Muscle of arm (tissue), 12 donors: Measurements from ENCODE around the gene ZFP36L1. TPM values are rescaled to one million over a fixed set of nuclear protein-coding genes. Genes with fewer than 3 reads are reported as not detected.
"Not testable (repeated sequence)": the region's sequence is repeated elsewhere in the genome, so short reads cannot be mapped to it uniquely, and the experiment has no call there.

Source experiments
- DNase-seq: peaks from one replicate; pipeline ENCODE4 v3.0.0-alpha.2; 2013
- polyA plus RNA-seq, 12 donors: library from polyadenylated mRNA; unstranded; fragments of 120-200 nt; gene quantifications; one replicate each; pipeline ENCODE4 v1.2.1, GENCODE V29; 2013; ENCODE audit not compliant: insufficient read length in 12 of 12

ZFP36L1 gene
- polyA plus RNA-seq, 12 donors: 156 to 487 (median 192) TPM

DNA sequence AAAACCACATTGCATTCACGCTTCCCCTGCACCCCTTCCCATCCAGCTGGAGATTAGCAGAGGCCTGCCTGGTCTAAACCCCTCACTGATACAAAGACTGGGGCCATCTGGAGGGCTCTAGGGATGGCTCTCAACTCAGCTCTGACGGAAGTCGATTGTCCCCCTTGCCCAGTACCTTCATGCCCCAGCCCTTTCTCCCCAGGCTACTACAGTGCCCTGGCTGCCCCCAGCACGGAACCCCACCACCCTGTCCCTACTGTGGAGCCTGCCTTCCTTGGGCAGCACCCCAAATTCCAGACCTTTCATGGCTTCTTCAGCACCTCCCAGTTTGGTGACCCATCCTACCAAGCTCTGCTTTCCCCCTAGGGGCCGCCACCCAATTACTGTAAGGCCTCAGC, 25.6 kb downstream of the ZFP36L1 start:
- no peak for DNase-seq

- DNase-seq: no peak
These were observed 26.3 kb downstream of the ZFP36L1 start for GRCh38 chr14:68766299-68767247.

DNA sequence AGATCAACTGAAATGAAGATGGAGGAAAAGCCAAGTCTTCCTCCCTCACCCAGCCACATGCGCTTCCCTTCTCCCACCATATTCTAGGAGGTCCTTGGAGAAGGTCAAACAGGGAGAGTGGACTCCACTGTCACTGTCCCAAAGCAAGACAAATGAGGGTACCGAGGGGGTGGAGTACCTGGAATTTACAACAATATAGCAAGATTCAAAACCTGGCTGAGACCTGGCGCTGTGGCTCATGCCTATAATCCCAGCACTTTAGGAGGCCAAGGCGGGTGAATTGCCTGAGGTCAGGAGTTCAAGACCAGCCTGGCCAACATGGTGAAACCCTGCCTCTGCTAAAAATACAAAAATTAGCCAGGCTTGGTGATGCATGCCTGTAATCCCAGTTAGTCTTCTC, 29.0 kb downstream of the ZFP36L1 start:
- DNase-seq: not testable (repeated sequence)

GRCh38 chr14:68762953-68763764, 29.7 kb downstream of the ZFP36L1 start:
- no peak for DNase-seq

DNA sequence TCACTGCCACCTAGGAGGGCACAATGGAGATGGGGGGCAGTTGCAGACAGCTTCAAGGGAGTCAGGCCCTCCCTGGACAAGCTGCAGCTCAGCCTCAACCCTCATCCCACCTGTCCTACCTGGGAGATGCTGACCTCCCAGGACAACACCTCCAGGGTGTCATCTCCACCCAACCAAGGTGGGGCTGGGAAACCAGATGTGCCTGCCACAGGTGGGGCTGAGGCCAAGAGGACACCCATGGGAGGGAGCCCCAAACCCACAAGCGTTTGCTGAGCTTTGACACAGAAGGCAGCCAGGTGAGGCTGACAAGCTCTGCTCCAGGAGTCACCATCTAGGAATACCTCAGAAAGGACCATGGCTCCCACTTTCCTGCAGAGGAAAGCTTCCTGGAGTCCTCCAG, 31.5 kb downstream of the ZFP36L1 start:
- no peak for DNase-seq

DNA sequence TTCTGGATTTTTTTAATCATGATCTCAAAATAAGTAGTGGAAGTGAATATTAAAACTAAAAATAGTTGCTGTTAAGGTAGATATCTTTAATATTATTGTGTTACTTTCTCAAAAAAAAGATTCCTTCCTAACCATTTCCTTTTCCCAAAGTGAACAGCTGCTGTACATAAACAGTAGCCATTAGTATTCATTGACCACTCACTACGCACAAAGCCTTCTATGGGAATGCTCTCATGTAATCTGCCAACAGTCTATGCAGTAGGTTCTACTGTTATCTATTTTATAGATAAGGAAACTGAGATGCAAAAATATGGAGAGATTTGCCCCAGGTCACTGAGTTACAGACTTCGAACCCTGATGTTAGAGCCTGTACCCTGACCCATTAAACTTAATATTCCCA, 32.1 kb downstream of the ZFP36L1 start:
- no peak for DNase-seq

GRCh38 chr14:68759937-68760336, 32.9 kb downstream of the ZFP36L1 start:
- DNase-seq: no peak

DNA sequence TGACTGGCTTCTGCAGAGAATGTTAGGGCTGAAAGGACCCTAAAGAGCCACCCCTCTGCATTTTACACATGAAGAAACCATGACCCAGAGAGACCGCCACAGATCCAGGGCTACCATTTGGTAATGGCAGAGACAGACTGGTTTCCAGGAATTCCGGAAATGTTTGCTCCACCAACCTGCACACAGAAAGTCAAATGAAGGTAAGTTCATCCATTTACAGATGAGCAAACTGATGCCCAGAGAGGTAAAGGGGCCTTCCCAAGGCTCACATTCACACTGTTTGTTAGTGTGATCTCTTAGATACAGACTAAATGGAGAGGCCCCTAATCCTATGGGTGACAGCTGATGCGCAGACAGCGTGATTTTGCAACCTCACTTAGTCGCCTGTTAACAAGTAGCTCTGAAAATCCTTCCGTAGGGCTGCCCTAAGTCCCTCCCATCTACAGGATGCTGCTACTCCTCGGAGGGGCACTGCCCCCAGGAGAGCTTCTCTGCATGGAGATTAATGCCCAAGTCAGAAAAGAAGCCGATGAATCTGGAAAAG, 33.8 kb downstream of the ZFP36L1 start:
- no peak for DNase-seq

DNA sequence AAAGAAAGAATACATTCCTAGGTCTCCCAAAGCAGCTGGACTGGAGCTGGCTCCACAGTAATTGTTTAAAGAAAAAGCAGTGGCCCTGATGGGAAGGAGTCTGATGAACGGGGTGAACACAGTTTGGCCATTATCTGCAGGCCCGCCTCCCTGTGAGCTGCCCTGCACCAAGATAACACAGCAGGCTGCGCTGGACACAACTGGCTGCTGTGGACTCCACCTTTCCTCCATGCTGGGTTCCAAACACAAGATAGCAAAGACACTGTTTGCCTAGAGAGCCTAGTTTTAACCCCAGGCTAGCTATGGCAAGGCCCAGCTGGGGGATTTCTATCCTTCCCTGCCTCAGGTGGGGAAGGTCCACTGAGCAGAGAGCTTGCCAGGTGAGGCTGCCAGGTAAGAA, 34.6 kb downstream of the ZFP36L1 start:
- DNase-seq: no peak

DNA sequence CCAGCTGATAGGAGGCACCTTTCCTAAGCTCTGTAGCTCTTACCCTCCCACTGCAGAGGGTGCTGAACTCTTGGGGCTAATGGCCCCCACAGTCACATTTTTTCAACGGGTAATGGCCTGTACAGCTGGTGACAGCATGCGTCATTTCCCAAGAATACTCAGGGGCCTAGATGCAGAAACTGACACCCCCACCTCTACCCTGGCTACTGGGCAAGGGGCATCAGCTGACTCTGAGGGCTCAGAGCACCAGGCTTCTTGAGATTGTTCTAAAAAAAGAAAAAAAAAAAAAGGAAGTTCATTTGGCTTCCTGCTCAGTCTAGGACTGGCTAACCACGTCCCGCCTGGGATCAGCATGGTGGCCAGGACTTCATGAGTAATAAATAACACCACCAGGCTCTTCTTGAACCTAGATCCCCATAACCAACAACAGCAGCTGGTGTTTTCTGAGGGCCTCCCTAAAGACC, 35.2 kb downstream of the ZFP36L1 start:
- no peak for DNase-seq

- DNase-seq: no peak
These were observed 36.1 kb downstream of the ZFP36L1 start for GRCh38 chr14:68756734-68757133.

DNA sequence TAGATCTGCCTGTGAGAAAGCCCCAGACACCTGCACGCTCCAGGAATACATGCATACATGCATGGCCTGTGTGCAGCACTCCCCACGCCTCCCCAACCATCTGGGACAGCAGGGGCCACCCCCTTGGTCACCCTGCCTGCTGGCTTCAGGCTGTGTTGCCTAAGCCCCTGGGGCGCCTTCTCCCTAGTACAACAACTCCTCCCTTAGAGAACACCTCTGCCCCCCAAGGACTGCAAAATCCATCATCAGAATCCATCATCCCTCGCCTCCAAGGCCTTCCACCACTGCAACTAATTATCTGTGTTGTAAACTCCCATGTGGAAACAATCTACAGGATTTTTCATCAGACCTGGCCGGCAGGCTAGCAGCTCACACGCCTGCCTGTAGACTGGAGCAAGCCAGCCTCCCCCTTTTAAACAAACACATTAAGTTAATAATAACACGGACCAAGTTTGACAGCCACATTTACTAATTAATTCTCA, 36.8 kb downstream of the ZFP36L1 start:
- no peak for DNase-seq

DNA sequence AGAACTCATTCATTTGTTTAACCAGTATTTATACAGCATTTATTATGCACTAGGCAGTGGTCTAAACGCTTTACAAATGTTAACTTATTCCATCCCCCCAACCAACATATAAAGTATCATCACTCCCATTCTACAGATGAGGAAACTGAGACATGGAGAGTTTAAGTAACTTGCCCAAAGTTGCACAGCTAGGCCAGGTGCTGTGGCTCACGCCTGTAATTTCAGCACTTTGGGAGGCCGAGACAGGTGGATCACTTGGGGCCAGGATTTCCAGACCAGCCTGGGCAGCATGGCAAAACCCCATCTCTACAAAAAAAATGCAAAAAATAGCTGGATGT, 37.9 kb downstream of the ZFP36L1 start:
- no peak for DNase-seq

DNA sequence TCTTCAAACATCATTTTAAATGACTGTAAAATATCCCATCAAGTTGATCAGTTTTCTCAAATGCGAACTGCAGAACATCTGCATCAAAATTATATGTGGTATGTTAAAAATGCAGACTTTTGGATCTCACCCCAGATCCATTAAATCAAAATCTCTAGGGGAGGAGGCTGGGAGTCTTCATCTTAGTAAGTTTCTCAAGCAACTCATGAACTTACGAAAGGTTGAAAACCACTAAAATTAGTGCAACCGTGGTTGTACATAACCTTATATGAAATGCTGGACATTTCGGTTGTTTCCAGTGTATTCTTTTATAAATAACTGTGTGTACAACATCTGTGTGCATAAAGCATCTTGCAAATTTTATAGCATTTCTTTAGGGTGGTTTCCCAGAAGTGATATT, 39.2 kb downstream of the ZFP36L1 start:
- peak; percentile 69 for DNase-seq

- no peak for DNase-seq
These were observed 40.4 kb downstream of the ZFP36L1 start for GRCh38 chr14:68752271-68753006.

DNA sequence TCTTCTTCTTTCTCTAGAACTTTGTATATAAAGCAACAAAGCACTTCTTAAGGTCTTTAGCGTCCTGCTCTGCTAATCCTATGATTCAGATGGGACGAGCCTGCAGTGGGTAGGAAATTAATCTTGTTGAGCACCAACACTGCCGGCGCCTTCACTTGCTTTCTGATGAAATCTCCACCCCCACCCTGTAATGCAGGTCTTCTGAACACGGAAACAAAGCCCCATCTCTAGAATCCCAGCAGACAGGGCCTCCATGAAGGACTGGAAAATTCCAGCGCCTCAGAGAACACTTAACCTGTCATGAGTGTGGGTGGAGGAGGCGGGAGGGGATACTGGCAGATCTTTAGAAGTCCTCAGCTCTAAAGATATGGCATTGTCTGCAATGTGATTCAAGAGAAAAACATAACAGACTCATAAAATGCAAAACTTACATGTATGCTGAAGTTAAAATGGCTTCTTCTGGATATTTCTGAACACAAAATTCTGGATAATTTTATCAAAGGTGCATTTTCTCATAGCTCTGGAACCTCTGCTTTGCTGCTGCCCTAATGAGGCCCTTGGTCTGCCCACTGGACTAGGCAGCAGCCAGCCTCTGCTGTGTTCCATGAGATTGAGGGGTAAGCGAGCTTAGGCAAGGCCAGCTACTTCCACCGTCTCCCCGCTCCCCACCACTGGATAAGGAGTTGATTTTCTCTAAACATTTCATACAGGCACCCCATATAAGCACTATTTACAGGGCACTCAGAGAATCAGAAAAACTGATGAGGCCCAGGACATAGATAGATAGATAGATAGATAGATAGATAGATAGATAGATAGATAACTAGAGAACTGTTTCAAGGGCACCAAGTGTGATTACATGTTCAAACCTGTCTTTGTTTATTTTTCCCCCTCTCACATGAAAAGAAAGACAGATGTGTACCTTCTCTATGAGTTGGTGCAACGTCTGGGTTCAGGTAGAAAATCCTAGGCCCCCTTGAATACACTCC, 43.1 kb downstream of the ZFP36L1 start:
- no peak for DNase-seq

DNA sequence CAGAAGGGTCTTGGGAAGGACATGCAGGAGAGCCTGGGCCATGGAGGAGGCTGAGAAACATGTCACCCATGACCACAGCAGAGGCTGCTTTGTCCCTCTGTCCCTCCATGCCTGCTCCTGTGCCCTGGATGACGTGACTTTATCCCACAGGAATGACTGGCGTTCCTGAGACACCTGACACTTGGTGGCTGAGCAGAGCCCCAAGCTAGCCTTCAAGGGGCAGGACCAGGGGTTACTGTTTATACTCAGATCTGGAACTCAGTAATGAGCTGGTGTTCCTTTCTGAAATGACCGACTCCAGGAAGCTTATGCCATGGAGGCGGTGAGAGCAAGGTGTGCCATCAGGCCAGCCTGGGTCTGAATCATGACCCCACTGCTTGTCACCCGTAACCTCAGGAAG, 44.2 kb downstream of the ZFP36L1 start:
- no peak for DNase-seq

GRCh38 chr14:68748260-68748659, 44.6 kb downstream of the ZFP36L1 start:
- no peak for DNase-seq

DNA sequence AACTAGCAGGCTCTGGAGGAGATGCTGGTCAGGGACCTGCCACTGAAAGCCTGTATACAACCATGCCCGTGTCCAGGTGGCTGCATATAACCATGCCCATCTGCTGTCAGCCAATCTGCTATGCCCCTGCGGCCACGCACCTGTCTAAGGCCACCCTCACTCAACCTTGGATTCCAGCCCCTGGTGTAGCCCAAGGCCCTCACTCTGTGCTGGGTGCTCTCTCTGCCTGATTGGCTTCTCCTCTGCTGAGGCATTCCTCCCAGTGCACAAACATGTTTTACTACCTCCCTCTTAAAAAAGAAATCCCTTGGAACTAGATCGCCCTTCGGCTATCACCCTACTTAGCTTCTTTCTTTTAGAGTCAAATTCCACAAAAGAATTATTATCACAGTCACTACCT, 45.5 kb downstream of the ZFP36L1 start:
- DNase-seq: no peak

DNA sequence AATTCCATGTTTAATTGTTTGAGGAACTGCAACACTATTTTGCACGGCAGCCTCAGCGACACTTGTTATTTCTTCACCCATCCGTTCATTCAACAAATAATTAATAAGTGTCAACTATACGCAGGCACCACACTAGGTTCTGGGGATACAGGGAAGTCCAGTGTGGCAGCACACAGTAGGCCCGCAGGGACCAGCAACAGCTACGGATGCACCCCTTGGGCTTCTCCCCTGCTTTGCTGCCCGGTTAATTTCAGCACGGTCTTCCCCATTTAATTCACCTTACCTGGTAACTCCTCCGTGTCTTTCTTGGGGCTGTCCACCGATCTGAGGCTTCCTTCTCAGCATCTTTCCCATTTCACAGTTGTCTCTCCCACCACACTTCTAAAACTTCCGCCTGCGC, 48.3 kb downstream of the ZFP36L1 start:
- no peak for DNase-seq
